GM19468 (cell line): Measurements from ENCODE around the gene RFXANK.
"Not testable (repeated sequence)": the region's sequence is repeated elsewhere in the genome, so short reads cannot be mapped to it uniquely, and the experiment has no call there.

ENCODE experiments used
- ATAC-seq: cut with Tn5 transposase; IDR thresholded peaks from one replicate; pipeline ENCODE4 v1.9.1; 2021; ENCODE audit warnings: mild to moderate bottlenecking, moderate library complexity, moderate number of reproducible peaks; ENCODE audit not compliant: unreplicated experiment; ENCODE audit errors: extremely low read depth

RFXANK gene

GRCh38 chr19:19204181-19204580, 12.1 kb downstream of the RFXANK start:
- no peak for ATAC-seq

GRCh38 chr19:19205416-19206410, 13.7 kb downstream of the RFXANK start:
- ATAC-seq, result no peak

- ATAC-seq, result no peak
Observed at GRCh38 chr19:19206938-19207337, 14.9 kb downstream of the RFXANK start.

- no peak for ATAC-seq
Observed at GRCh38 chr19:19207637-19208572, 15.8 kb downstream of the RFXANK start.

- no peak for ATAC-seq
Observed at GRCh38 chr19:19209372-19209771, 17.3 kb downstream of the RFXANK start.

- ATAC-seq, result no peak
Observed at GRCh38 chr19:19211499-19212420, 19.7 kb downstream of the RFXANK start, which contains the start of gene NCAN. Gene NCAN (plus strand): TSS chr19:19211958. CDS start chr19:19216954, 4,996 bp downstream.

- ATAC-seq, result no peak
Observed at GRCh38 chr19:19212916-19213315, 20.9 kb downstream of the RFXANK start.

- no peak for ATAC-seq
Observed at GRCh38 chr19:19213426-19214158, 21.5 kb downstream of the RFXANK start.

- no peak for ATAC-seq
Observed at GRCh38 chr19:19214159-19214490, 22.1 kb downstream of the RFXANK start.

- no peak for ATAC-seq
Observed at GRCh38 chr19:19214892-19215291, 22.8 kb downstream of the RFXANK start.

GRCh38 chr19:19215792-19216191, 23.7 kb downstream of the RFXANK start:
- ATAC-seq, result no peak

- ATAC-seq, result no peak
Observed at GRCh38 chr19:19217099-19217498, 25.0 kb downstream of the RFXANK start.

- ATAC-seq, result no peak
Observed at GRCh38 chr19:19218911-19219310, 26.9 kb downstream of the RFXANK start.

- ATAC-seq, result not testable (repeated sequence)
Observed at GRCh38 chr19:19221000-19221399, 28.9 kb downstream of the RFXANK start.

- no peak for ATAC-seq
Observed at GRCh38 chr19:19223060-19223459, 31.0 kb downstream of the RFXANK start.

- ATAC-seq, result no peak
Observed at GRCh38 chr19:19223636-19224035, 31.6 kb downstream of the RFXANK start.

- no peak for ATAC-seq
Observed at GRCh38 chr19:19224150-19224851, 32.2 kb downstream of the RFXANK start.

- ATAC-seq, result no peak
Observed at GRCh38 chr19:19224852-19225494, 32.9 kb downstream of the RFXANK start.
